ENCODE results near the gene TEDC1.

Gene TEDC1

GRCh38 chr14:105474483-105475268 lies 16.4 kb upstream of the TEDC1 start, which contains the start of gene CRIP2:
Gene CRIP2, plus strand, starts transcription at chr14:105474821. Its CDS starts 42 bp downstream, at chr14:105474863.
- no peaks in the 10 kb centered on the region; the same call in 1 of the 2 replicates for H3K36me3 ChIP-seq (ENCODE audit: insufficient read depth, low read length)

GRCh38 chr14:105475269-105476096 lies 15.6 kb upstream of the TEDC1 start:
- no peaks in the 10 kb centered on the region; the same call in 1 of the 2 replicates for H3K36me3 ChIP-seq (ENCODE audit: insufficient read depth, low read length)
- peak overlapping the region; percentile 71 for H3K9ac ChIP-seq (ENCODE audit: low read depth, low read length)

More at GRCh38 chr14:105474483-105475268, 16.4 kb upstream of the TEDC1 start, which contains the start of gene CRIP2:
- Histone ChIP-seq H3K9me3 (ENCODE audit: control insufficient read depth, insufficient read depth, low read length) (no peaks in the 10 kb centered on the region), H3K9ac (ENCODE audit: low read depth, low read length) (peak within 1 kb of the TSS; percentile 71; the same call in 1 of the 2 replicates), H3K4me1 (ENCODE audit: insufficient read depth, low read length) (peaks cover 18% of the 10 kb centered on the region; the same call in 1 of the 2 replicates)

GRCh38 chr14:105476097-105476830 lies 14.8 kb upstream of the TEDC1 start:
- Histone ChIP-seq H3K9ac (ENCODE audit: low read depth, low read length) (peak overlapping the region; percentile 71), H3K36me3 (ENCODE audit: insufficient read depth, low read length) (no peaks in the 10 kb centered on the region), H3K4me1 (ENCODE audit: insufficient read depth, low read length) (peaks cover 20% of the 10 kb centered on the region), H3K9me3 (ENCODE audit: control insufficient read depth, insufficient read depth, low read length) (no peaks in the 10 kb centered on the region)

More at GRCh38 chr14:105475269-105476096, 15.6 kb upstream of the TEDC1 start:
- H3K9me3 ChIP-seq (ENCODE audit: control insufficient read depth, insufficient read depth, low read length), result no peaks in the 10 kb centered on the region
- H3K4me1 ChIP-seq (ENCODE audit: insufficient read depth, low read length), result peaks cover 19% of the 10 kb centered on the region; the same call in 1 of the 2 replicates

- Histone ChIP-seq H3K9me3 (ENCODE audit: control insufficient read depth, insufficient read depth, low read length) (no peaks in the 10 kb centered on the region), H3K36me3 (ENCODE audit: insufficient read depth, low read length) (no peaks in the 10 kb centered on the region), H3K4me1 (ENCODE audit: insufficient read depth, low read length) (peaks cover 25% of the 10 kb centered on the region), H3K9ac (ENCODE audit: low read depth, low read length) (no peak overlapping the region)
Observed at GRCh38 chr14:105476831-105477659, 14.0 kb upstream of the TEDC1 start.

- Histone ChIP-seq H3K9me3 (ENCODE audit: control insufficient read depth, insufficient read depth, low read length) (no peaks in the 10 kb centered on the region), H3K4me1 (ENCODE audit: insufficient read depth, low read length) (peaks cover 30% of the 10 kb centered on the region), H3K9ac (ENCODE audit: low read depth, low read length) (peak overlapping the region; percentile 15; the same call in 1 of the 2 replicates), H3K36me3 (ENCODE audit: insufficient read depth, low read length) (no peaks in the 10 kb centered on the region)
Observed at GRCh38 chr14:105477660-105478397, 13.2 kb upstream of the TEDC1 start.

GRCh38 chr14:105478398-105479251 lies 12.4 kb upstream of the TEDC1 start:
- Histone ChIP-seq H3K9ac (ENCODE audit: low read depth, low read length) (peak overlapping the region; percentile 15; the same call in 1 of the 2 replicates), H3K36me3 (ENCODE audit: insufficient read depth, low read length) (no peaks in the 10 kb centered on the region), H3K9me3 (ENCODE audit: control insufficient read depth, insufficient read depth, low read length) (no peaks in the 10 kb centered on the region), H3K4me1 (ENCODE audit: insufficient read depth, low read length) (peaks cover 30% of the 10 kb centered on the region)

GRCh38 chr14:105479431-105480158 lies 11.5 kb upstream of the TEDC1 start:
- H3K4me1 ChIP-seq (ENCODE audit: insufficient read depth, low read length), result peaks cover 30% of the 10 kb centered on the region

GRCh38 chr14:105480199-105480746 lies 10.8 kb upstream of the TEDC1 start:
- no peaks in the 10 kb centered on the region for H3K36me3 ChIP-seq (ENCODE audit: insufficient read depth, low read length)
- no peaks in the 10 kb centered on the region for H3K9me3 ChIP-seq (ENCODE audit: control insufficient read depth, insufficient read depth, low read length)
- H3K9ac ChIP-seq (ENCODE audit: low read depth, low read length), result no peak overlapping the region
- H3K4me1 ChIP-seq (ENCODE audit: insufficient read depth, low read length), result peaks cover 30% of the 10 kb centered on the region

More at GRCh38 chr14:105479431-105480158, 11.5 kb upstream of the TEDC1 start:
- Histone ChIP-seq H3K9me3 (ENCODE audit: control insufficient read depth, insufficient read depth, low read length) (no peaks in the 10 kb centered on the region), H3K9ac (ENCODE audit: low read depth, low read length) (no peak overlapping the region), H3K36me3 (ENCODE audit: insufficient read depth, low read length) (no peaks in the 10 kb centered on the region)

GRCh38 chr14:105480807-105481801 lies 9.9 kb upstream of the TEDC1 start:
- Histone ChIP-seq H3K4me1 (ENCODE audit: insufficient read depth, low read length) (peaks cover 30% of the 10 kb centered on the region), H3K36me3 (ENCODE audit: insufficient read depth, low read length) (no peaks in the 10 kb centered on the region), H3K9me3 (ENCODE audit: control insufficient read depth, insufficient read depth, low read length) (no peaks in the 10 kb centered on the region), H3K9ac (ENCODE audit: low read depth, low read length) (peak overlapping the region; percentile 43)

- Histone ChIP-seq H3K36me3 (ENCODE audit: insufficient read depth, low read length) (no peaks in the 10 kb centered on the region), H3K4me1 (ENCODE audit: insufficient read depth, low read length) (peaks cover 22% of the 10 kb centered on the region), H3K9ac (ENCODE audit: low read depth, low read length) (peak overlapping the region; percentile 38; the same call in 1 of the 2 replicates), H3K9me3 (ENCODE audit: control insufficient read depth, insufficient read depth, low read length) (no peaks in the 10 kb centered on the region)
Observed at GRCh38 chr14:105481886-105482457, 9.1 kb upstream of the TEDC1 start.

All from ES-I3 (cell line).